ENCODE data around the gene STOML1. TPM values are rescaled to one million over a fixed set of nuclear protein-coding genes. Genes with fewer than 3 reads are reported as not detected.
"Not testable (repeated sequence)": the region's sequence is repeated elsewhere in the genome, so short reads cannot be mapped to it uniquely, and the experiment has no call there.

The STOML1 gene
- total and polyA plus RNA-seq, 2 donors from 2014 or later, result 15.0 to 22.2 TPM

GRCh38 chr15:73939138-73939537 lies 53.0 kb downstream of the STOML1 start:
- no peak for FAIRE-seq
- TF ChIP-seq CTCF (IDR thresholded peaks at IDR 0.05; ENCODE audit: borderline replicate concordance, extremely low read depth, insufficient read depth), result no peak
- DNase-seq, result peak in 2 of 5 donors; percentile 30 to 43
- no peaks in the 10 kb centered on the region for H3K9me3 ChIP-seq (ENCODE audit: control insufficient read depth in 2 of 3, insufficient read depth in 1 of 3, low read length in 3 of 3)
- no peak overlapping the region for H3K4me3 ChIP-seq (ENCODE audit: low read length in 3 of 3)
- peaks cover 4 to 14% (median 8%) of the 10 kb centered on the region in 3 donors for H3K4me1 ChIP-seq (ENCODE audit: control insufficient read depth in 2 of 3, insufficient read depth in 2 of 3, low read depth in 1 of 3, low read length in 3 of 3)
- no peaks in the 10 kb centered on the region for H3K36me3 ChIP-seq (ENCODE audit: control insufficient read depth in 2 of 3, insufficient read depth in 3 of 3, low read length in 3 of 3)
- intact Hi-C loops (cut with DNase I), result no loop called here
- H3K27ac ChIP-seq (ENCODE audit: low read depth in 2 of 2, low read length in 2 of 2), result peak overlapping the region in 1 of 2 donors; percentile 10
- no peaks in the 10 kb centered on the region for H3K27me3 ChIP-seq (ENCODE audit: control insufficient read depth, insufficient read depth, low read length)
- no peak overlapping the region for H3K9ac ChIP-seq (ENCODE audit: low read length in 3 of 3)

- H3K9ac ChIP-seq (ENCODE audit: low read length in 3 of 3); H3K27me3 ChIP-seq (ENCODE audit: control insufficient read depth, insufficient read depth, low read length); H3K4me3 ChIP-seq (ENCODE audit: low read length in 3 of 3); H3K27ac ChIP-seq (ENCODE audit: low read depth in 2 of 2, low read length in 2 of 2); FAIRE-seq; H3K9me3 ChIP-seq (ENCODE audit: control insufficient read depth in 2 of 3, insufficient read depth in 1 of 3, low read length in 3 of 3); H3K36me3 ChIP-seq (ENCODE audit: control insufficient read depth in 2 of 3, insufficient read depth in 3 of 3, low read length in 3 of 3); intact Hi-C loops (cut with DNase I): not testable (repeated sequence)
- DNase-seq, result peak in 1 of 5 donors; percentile 18
- H3K4me1 ChIP-seq (ENCODE audit: control insufficient read depth in 2 of 3, insufficient read depth in 2 of 3, low read depth in 1 of 3, low read length in 3 of 3), result peaks cover 4 to 14% (median 8%) of the 10 kb centered on the region in 3 donors
Observed at GRCh38 chr15:73938516-73938915, 53.6 kb downstream of the STOML1 start.

- H3K36me3 ChIP-seq (ENCODE audit: control insufficient read depth in 2 of 3, insufficient read depth in 3 of 3, low read length in 3 of 3), result no peaks in the 10 kb centered on the region
- H3K4me1 ChIP-seq (ENCODE audit: control insufficient read depth in 2 of 3, insufficient read depth in 2 of 3, low read depth in 1 of 3, low read length in 3 of 3), result peaks cover 4 to 14% (median 8%) of the 10 kb centered on the region in 3 donors
- H3K4me3 ChIP-seq (ENCODE audit: low read length in 3 of 3), result no peak overlapping the region
- intact Hi-C loops (cut with DNase I), result no loop called here
- H3K9ac ChIP-seq (ENCODE audit: low read length in 3 of 3), result no peak overlapping the region
- FAIRE-seq, result no peak
- DNase-seq, result peak in 1 of 5 donors; percentile 70
- no peak for TF ChIP-seq CTCF (IDR thresholded peaks at IDR 0.05; ENCODE audit: borderline replicate concordance, extremely low read depth, insufficient read depth)
- H3K27me3 ChIP-seq (ENCODE audit: control insufficient read depth, insufficient read depth, low read length), result no peaks in the 10 kb centered on the region
- H3K27ac ChIP-seq (ENCODE audit: low read depth in 2 of 2, low read length in 2 of 2), result no peak overlapping the region
- H3K9me3 ChIP-seq (ENCODE audit: control insufficient read depth in 2 of 3, insufficient read depth in 1 of 3, low read length in 3 of 3), result no peaks in the 10 kb centered on the region
Observed at GRCh38 chr15:73937726-73938125, 54.4 kb downstream of the STOML1 start.

- Histone ChIP-seq H3K9ac (ENCODE audit: low read length in 3 of 3) (no peak overlapping the region), H3K4me1 (ENCODE audit: control insufficient read depth in 2 of 3, insufficient read depth in 2 of 3, low read depth in 1 of 3, low read length in 3 of 3) (peaks cover 4 to 14% (median 8%) of the 10 kb centered on the region in 3 donors), H3K27ac (ENCODE audit: low read depth in 2 of 2, low read length in 2 of 2) (no peak overlapping the region), H3K4me3 (ENCODE audit: low read length in 3 of 3) (no peak overlapping the region), H3K36me3 (ENCODE audit: control insufficient read depth in 2 of 3, insufficient read depth in 3 of 3, low read length in 3 of 3) (no peaks in the 10 kb centered on the region), H3K9me3 (ENCODE audit: control insufficient read depth in 2 of 3, insufficient read depth in 1 of 3, low read length in 3 of 3) (no peaks in the 10 kb centered on the region), H3K27me3 (ENCODE audit: control insufficient read depth, insufficient read depth, low read length) (no peaks in the 10 kb centered on the region)
- FAIRE-seq (no peak), DNase-seq (peak in 1 of 5 donors; percentile 54)
- intact Hi-C loops (cut with DNase I), result no loop called here
- no peak for TF ChIP-seq CTCF (IDR thresholded peaks at IDR 0.05; ENCODE audit: borderline replicate concordance, extremely low read depth, insufficient read depth)
Observed at GRCh38 chr15:73937296-73937695, 54.8 kb downstream of the STOML1 start.

Measured in kidney (tissue), 14 donors.